ENCODE data around the gene UGT1A8.
"Not testable (repeated sequence)": the region's sequence is repeated elsewhere in the genome, so short reads cannot be mapped to it uniquely, and the experiment has no call there.

The UGT1A8 gene

DNA sequence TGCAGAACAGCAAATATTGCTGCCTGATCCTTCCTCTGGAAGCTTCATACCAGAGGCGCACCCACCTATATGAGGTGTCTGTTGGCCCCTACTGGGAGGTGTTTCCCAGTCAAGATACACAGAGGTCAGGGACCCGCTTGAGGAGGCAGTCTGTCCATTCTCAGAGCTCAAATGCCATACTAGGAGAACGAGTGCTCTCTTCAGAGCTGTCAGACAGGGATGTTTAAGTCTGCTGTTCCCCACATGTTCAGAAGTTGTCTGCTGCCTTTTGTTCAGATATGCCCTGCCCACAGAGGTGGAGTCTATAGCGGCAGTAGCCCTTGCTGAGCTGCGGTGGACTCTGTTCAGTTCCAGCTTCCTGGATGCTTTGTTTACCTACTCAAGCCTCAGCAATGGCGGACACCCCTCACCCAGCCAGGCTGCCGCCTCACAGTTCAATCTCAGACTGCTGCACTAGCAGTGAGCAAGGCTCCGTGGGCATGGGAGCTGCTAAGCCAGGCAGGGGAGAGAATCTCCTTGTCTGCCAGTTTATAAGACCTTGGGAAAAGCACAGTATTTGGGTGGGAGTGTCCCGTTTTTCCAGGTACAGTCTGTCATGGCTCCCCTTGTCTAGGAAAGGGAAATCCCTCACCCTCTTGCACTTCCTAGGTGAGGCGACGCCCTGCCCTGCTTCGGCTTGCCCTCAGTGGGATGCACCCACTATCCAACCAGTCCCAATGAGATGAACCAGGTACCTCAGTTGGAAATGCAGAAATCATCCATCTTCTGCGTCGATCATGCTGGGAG is 119.6 kb downstream of the UGT1A8 start:
- DNase-seq, result not testable (repeated sequence)

DNA sequence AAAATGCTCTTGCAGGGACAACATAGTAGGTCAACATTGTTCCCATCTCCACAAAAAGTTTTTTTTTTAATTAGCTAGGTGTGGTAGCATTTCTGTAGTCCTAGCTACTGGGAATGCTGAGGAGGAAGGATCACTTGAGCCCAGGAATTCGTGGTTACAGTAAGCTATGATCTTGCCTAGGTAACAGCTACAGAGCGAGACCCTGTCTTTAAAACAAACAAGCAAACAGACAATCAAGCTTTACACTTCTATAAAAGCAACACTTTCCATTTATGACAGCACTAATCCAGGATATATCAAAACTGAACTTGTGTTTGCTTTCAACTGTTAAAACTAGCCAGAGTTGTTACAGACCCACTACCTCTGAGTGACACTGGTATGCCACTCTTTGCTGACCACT is 123.4 kb downstream of the UGT1A8 start:
- no peak for DNase-seq

- DNase-seq, result no peak
These were observed 126.2 kb downstream of the UGT1A8 start for GRCh38 chr2:233743464-233744259.

DNA sequence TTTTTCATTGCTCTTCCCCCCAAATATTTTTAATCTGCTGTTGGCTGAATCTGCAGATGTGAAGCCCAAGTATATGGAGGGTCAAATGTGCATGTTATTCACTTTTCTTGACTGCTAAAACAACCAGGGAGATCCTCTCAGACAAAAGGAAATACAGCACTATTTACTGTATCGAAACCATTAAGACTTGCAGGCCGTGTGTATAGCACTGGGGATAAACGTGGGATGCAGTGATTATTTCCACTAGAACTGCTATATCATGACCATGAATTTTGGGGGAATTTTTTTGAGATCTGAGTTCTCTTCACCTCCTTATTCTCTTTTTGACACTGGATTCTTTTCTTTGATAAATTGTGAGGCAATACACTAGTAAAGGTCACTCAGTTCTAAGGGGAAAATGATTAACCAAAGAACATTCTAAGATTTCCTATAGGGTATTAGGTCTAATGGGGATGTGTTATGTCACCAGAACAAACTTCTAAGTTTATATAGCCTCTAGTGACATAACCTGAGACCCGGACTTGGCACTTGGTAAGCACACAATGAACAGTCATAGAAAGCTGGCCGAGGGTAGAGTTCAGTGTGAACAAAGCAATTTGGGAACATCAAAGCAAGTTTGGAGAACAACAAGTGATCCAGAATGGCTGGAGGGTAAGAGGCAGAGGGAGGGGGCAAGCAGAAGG is 127.8 kb downstream of the UGT1A8 start:
- DNase-seq, result no peak

DNA sequence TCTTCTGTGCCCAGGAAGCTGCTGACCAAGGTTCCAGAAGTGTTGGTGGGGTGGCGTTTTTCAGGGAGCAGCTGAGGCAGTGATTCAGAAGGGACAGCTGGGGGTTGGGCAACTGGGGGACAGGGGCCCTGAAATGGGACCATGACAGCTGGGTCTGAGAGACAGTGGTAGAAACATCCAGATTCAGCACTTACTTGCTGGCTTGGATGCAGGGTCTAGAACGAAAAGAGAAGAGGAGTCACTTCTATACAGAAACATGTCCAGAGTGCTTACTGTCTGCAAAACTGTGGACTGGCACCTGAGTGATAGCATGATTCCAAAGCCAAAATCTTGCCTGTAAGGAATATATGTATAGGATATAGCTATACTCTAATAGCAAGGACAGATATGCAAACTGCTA is 128.4 kb downstream of the UGT1A8 start:
- not testable (repeated sequence) for DNase-seq

- no peak for DNase-seq
These were observed 129.2 kb downstream of the UGT1A8 start for GRCh38 chr2:233746475-233747282.

GRCh38 chr2:233747283-233747544 is 129.8 kb downstream of the UGT1A8 start:
- no peak for DNase-seq

DNA sequence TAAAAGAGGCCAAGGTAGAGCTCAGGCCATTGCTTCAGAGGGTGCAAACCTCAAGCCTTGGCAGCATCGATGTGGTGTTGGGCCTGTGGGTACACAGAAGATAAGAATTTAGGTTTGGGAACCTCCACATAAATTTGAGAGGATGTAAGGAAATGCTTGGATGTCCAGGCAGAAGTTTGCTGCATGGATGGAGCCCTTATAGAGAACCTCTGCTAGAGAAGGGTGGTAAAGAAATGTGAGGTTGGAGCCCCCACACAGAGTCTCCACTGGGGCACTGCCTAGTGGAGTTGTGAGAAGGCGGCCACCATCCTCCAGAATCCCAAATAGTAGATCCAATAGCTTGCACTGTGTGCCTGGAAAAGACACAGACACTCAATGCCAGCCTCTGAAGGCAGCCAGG is 133.3 kb downstream of the UGT1A8 start:
- not testable (repeated sequence) for DNase-seq

- DNase-seq, result not testable (repeated sequence)
These were observed 134.0 kb downstream of the UGT1A8 start for GRCh38 chr2:233751212-233752009.

DNA sequence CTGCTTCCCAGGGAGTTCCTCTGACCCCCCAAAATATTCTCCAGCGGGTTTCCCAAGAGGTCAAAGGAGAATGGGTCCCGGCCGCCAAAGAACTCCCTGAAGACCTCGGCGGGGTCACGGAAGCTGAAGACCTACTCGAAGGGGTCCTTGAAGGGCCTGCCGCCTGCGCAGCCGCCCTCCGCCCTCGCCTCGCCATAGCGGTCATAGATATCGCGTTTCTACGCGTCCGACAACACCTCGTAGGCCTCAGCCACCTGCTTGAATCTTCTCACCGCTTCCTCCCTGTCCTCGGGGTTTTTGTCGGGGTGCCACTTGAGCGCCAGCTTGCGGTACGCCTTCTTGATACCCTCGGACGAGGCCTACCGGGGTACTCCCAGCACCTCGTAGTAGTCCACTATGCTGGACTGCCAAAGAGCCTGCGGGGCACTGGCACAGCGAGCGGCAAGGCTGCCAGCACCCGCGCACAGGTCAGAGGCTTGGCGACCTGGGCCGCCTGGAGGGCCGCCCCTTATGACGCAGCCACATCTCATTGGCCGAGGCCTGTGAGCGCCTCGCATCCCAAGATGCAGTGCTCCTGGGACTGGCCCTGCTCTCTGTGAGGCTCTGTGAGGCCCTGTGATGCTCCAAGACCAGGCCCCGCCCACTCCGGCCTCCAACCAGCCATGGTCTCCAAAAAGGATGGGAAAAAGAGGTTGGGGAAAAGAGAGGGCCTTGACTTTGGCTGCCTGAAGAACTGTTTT is 137.6 kb downstream of the UGT1A8 start:
- no peak for DNase-seq

- no peak for DNase-seq
These were observed 139.1 kb downstream of the UGT1A8 start for GRCh38 chr2:233756429-233757081.

DNA sequence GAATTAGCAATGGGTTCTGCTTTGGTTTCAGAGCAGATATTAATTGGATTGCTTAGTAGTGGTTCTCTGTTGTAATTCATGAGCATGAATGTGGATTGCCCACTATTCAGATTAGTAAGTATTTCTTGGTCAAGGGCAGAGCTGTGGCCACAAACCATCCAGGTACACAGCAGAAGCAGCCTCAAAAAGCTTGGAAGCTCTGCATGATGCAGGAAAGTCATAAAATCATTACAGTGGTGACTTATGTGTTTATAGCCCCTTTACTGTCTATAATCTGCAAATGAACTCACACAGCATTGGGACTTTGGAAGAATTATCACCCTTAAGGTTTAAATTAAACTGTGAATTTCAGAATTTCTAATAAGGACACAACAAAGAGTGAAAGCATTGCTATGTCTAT is 140.7 kb downstream of the UGT1A8 start:
- no peak for DNase-seq

- no peak for DNase-seq
These were observed 141.4 kb downstream of the UGT1A8 start for GRCh38 chr2:233758849-233759248.

GRCh38 chr2:233760043-233760442 is 142.6 kb downstream of the UGT1A8 start, which contains the start of gene UGT1A1:
Gene UGT1A1, plus strand, starts transcription at chr2:233760270. Its CDS starts 18 bp downstream, at chr2:233760288.
- DNase-seq, result no peak

DNA sequence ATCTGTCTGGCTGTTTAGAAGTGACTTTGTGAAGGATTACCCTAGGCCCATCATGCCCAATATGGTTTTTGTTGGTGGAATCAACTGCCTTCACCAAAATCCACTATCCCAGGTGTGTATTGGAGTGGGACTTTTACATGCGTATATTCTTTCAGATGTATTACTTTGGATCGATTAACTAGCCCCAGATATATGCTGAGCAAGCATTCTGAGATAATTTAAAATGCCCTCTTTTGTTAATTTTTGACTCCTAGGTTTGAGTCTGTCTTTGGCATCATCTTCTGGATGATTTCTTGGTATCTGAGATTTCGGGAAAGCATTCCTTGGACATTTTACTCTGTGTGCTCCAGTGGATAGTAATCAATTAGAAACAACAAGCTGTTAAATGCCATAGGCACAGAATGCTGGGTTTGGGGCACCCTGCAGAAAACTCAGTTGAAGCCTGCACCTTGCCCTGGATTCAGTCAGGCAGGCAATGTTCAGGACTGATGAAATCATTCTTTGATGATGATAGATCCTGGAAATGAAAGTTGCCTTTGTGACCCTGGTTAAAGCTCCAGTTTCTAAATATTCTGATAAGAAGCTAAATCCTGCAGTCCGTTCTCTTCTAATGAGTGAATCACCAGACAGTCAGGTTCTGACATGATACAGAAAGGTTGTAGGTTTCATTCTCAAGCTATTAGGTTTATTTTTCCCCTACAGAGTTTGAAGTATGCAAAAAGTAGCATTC is 143.8 kb downstream of the UGT1A8 start:
- no peak for DNase-seq

DNA sequence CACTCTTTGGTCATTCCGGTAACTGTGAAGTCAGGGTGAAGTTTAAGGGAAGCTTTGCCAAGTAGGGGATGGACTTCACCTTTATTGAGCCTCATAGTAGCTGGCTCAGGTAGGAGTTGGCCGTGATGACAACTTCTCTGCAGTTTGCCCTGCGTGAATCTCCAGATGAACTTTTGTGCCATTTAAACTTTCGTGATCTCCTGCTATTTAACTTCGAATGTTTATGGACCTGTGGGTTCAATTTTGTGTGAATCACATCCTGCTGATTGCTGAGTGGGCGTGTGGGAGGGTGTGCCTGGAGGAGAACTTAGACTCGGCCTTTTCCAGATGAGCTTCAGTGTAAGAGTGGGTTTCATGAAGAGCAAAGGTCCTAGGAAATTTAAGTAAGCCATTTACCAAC is 146.8 kb downstream of the UGT1A8 start:
- no peak for DNase-seq

DNA sequence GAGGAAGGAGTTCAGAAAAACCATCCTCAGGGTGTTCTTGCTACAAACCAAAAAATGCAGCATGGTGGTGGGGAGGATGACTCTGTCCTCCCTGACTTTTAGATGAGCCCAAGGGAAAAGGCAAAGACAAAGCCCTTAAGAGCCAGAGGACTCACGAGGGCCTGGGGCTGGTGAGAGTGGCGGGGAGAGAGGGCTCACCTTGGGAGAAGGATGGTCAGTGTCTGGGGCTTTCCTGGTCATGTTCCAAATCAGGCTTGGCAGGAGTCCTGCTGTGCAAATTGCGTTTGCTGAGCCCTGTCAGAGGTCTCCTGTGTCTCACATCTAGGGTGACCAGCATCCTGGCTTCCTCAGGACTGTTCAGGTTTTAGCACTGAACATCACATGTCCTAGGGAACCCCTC is 147.3 kb downstream of the UGT1A8 start:
- no peak for DNase-seq

DNA sequence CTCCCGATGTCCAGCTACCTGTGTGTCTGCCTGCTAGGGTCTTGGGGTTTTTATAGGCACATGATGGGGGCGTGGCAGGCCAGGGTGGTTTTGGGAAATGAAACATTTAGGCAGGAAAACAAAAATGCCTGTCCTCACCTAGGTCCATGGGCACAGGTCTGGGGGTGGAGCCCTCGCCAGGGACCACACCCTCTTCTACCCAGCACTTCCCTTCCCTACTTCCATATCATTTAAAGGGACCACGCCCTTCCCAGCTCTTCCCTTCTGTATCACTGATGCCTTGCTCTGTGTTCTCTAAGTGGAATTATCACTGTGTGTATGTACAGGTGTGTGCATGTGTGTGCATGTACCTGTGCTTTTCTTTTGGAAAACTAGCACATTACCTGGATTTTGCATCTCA is 149.0 kb downstream of the UGT1A8 start:
- DNase-seq, result no peak

- no peak for DNase-seq
These were observed 150.6 kb downstream of the UGT1A8 start for GRCh38 chr2:233768076-233768475.

GRCh38 chr2:233769260-233769659 is 151.8 kb downstream of the UGT1A8 start:
- no peak for DNase-seq
